MM.1S (cell line): Measurements from ENCODE around the gene FGF14.

Experiments used
- DNase-seq: peaks from one replicate; pipeline ENCODE4 v3.0.0-alpha.2; 2015
- H2AFZ ChIP-seq: fragments of 300-600 bp; sonication (generic); 2 replicates; pipeline ENCODE4 v1.6.0; 2016; ENCODE audit warnings: antibody characterized with exemption, low read length
- H3F3A ChIP-seq: fragments of 300-600 bp; sonication (generic); 2 replicates; pipeline ENCODE4 v1.6.1; 2016; ENCODE audit warnings: mild to moderate bottlenecking, antibody characterized with exemption, low read length, moderate library complexity, mixed read lengths; ENCODE audit not compliant: insufficient read depth
- H3K27ac ChIP-seq: fragments of 300-600 bp; sonication (generic); 2 replicates; pipeline ENCODE4 v1.5.1; 2016; ENCODE audit warnings: mild to moderate bottlenecking, low read length
- H3K27me3 ChIP-seq: fragments of 300-600 bp; sonication (generic); replicated peaks from 2 replicates; pipeline ENCODE4 v1.6.0; 2016; ENCODE audit warnings: low read length; ENCODE audit not compliant: insufficient read depth
- H3K36me3 ChIP-seq: fragments of 300-600 bp; sonication (generic); replicated peaks from 2 replicates; pipeline ENCODE4 v1.6.1; 2016; ENCODE audit warnings: mild to moderate bottlenecking, low read length, mixed read lengths; ENCODE audit not compliant: insufficient read depth
- H3K4me1 ChIP-seq: fragments of 300-600 bp; sonication (generic); 2 replicates; pipeline ENCODE4 v1.6.1; 2016; ENCODE audit warnings: low read length, mixed read lengths
- H3K4me2 ChIP-seq: fragments of 300-600 bp; sonication (generic); 2 replicates; pipeline ENCODE4 v1.6.0; 2016; ENCODE audit warnings: low read depth, low read length
- H3K4me3 ChIP-seq: fragments of 300-600 bp; sonication (generic); 2 replicates; pipeline ENCODE4 v1.5.1; 2016; ENCODE audit warnings: low read length, mixed read lengths
- H3K79me2 ChIP-seq: fragments of 300-600 bp; sonication (generic); 2 replicates; pipeline ENCODE4 v1.6.1; 2016; ENCODE audit warnings: mixed run types, low read length, mixed read lengths
- H3K9ac ChIP-seq: fragments of 300-600 bp; sonication (generic); 2 replicates; pipeline ENCODE4 v1.6.1; 2016; ENCODE audit warnings: low read length, mixed read lengths
- H3K9me2 ChIP-seq: fragments of 300-600 bp; sonication (generic); replicated peaks from 2 replicates; pipeline ENCODE4 v1.6.1; 2016; ENCODE audit warnings: mild to moderate bottlenecking, low read length, mixed read lengths; ENCODE audit not compliant: insufficient read depth
- H3K9me3 ChIP-seq: fragments of 300-600 bp; sonication (generic); replicated peaks from 2 replicates; pipeline ENCODE4 v1.6.1; 2016; ENCODE audit warnings: mild to moderate bottlenecking, low read length, mixed read lengths; ENCODE audit not compliant: insufficient read depth
- H4K20me1 ChIP-seq: fragments of 300-600 bp; sonication (generic); 2 replicates; pipeline ENCODE4 v1.6.1; 2016; ENCODE audit warnings: mild to moderate bottlenecking, low read length, moderate library complexity, mixed read lengths; ENCODE audit not compliant: insufficient read depth
- EZH2 ChIP-seq: fragments of 300-600 bp; sonication (generic); optimal IDR thresholded peaks from 2 replicates; pipeline ENCODE3; 2017; ENCODE audit warnings: low read depth, mild to moderate bottlenecking, antibody characterized with exemption, low read length, mixed read lengths
- EZH2phosphoT487 ChIP-seq: fragments of 300-600 bp; sonication (generic); IDR thresholded peaks from 2 replicates; pipeline ENCODE4 v1.6.1; 2018; ENCODE audit warnings: antibody characterized with exemption, low read length
- TF ChIP-seq, protein P1 (sequence below): fragments of 300-600 bp; sonication (generic); IDR thresholded peaks from 2 replicates; pipeline ENCODE4 v1.5.1; 2016; ENCODE audit warnings: antibody characterized with exemption, low read length, mixed read lengths

The FGF14 gene

GRCh38 chr13:102361113-102361512, 40.7 kb downstream of the FGF14 start:
- Histone ChIP-seq H3K36me3 (no peaks in the 10 kb centered on the region), H2AFZ (no peak overlapping the region), H4K20me1 (no peaks in the 10 kb centered on the region), H3K9ac (no peak overlapping the region), H3K9me2 (no peaks in the 10 kb centered on the region), H3K27ac (no peak overlapping the region), H3K9me3 (no peaks in the 10 kb centered on the region), H3K27me3 (no peaks in the 10 kb centered on the region), H3K4me1 (no peaks in the 10 kb centered on the region), H3K79me2 (no peaks in the 10 kb centered on the region), H3F3A (no peaks in the 10 kb centered on the region), H3K4me3 (no peak overlapping the region), H3K4me2 (no peak overlapping the region)
- TF ChIP-seq EZH2 (no peak), EZH2phosphoT487 (no peak)
- TF ChIP-seq, protein P1, sequence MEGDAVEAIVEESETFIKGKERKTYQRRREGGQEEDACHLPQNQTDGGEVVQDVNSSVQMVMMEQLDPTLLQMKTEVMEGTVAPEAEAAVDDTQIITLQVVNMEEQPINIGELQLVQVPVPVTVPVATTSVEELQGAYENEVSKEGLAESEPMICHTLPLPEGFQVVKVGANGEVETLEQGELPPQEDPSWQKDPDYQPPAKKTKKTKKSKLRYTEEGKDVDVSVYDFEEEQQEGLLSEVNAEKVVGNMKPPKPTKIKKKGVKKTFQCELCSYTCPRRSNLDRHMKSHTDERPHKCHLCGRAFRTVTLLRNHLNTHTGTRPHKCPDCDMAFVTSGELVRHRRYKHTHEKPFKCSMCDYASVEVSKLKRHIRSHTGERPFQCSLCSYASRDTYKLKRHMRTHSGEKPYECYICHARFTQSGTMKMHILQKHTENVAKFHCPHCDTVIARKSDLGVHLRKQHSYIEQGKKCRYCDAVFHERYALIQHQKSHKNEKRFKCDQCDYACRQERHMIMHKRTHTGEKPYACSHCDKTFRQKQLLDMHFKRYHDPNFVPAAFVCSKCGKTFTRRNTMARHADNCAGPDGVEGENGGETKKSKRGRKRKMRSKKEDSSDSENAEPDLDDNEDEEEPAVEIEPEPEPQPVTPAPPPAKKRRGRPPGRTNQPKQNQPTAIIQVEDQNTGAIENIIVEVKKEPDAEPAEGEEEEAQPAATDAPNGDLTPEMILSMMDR = no peak
- no peak for DNase-seq

- no peak for TF ChIP-seq EZH2phosphoT487
- TF ChIP-seq EZH2 = no peak
- no peaks in the 10 kb centered on the region for H3K27me3 ChIP-seq
Observed at GRCh38 chr13:102359264-102359663, 42.6 kb downstream of the FGF14 start.

GRCh38 chr13:102355251-102355650, 46.6 kb downstream of the FGF14 start:
- H3K9ac ChIP-seq = no peak overlapping the region
- no peaks in the 10 kb centered on the region for H3F3A ChIP-seq
- no peaks in the 10 kb centered on the region for H3K4me1 ChIP-seq
- no peak overlapping the region for H3K4me2 ChIP-seq
- no peak for TF ChIP-seq EZH2
- no peak overlapping the region for H2AFZ ChIP-seq
- no peaks in the 10 kb centered on the region for H3K9me2 ChIP-seq
- no peaks in the 10 kb centered on the region for H3K79me2 ChIP-seq
- H4K20me1 ChIP-seq = no peaks in the 10 kb centered on the region
- no peaks in the 10 kb centered on the region for H3K36me3 ChIP-seq
- no peak for DNase-seq
- no peaks in the 10 kb centered on the region for H3K27me3 ChIP-seq
- H3K27ac ChIP-seq = no peak overlapping the region
- H3K4me3 ChIP-seq = no peak overlapping the region
- no peaks in the 10 kb centered on the region for H3K9me3 ChIP-seq

More at GRCh38 chr13:102359264-102359663, 42.6 kb downstream of the FGF14 start:
- H3K4me3 ChIP-seq = no peak overlapping the region
- no peaks in the 10 kb centered on the region for H3K4me1 ChIP-seq
- H3K27ac ChIP-seq = no peak overlapping the region
- H3K36me3 ChIP-seq = no peaks in the 10 kb centered on the region
- DNase-seq = no peak
- H3K4me2 ChIP-seq = no peak overlapping the region
- no peaks in the 10 kb centered on the region for H4K20me1 ChIP-seq
- H3K9me3 ChIP-seq = no peaks in the 10 kb centered on the region
- H3F3A ChIP-seq = no peaks in the 10 kb centered on the region
- H2AFZ ChIP-seq = no peak overlapping the region
- no peaks in the 10 kb centered on the region for H3K79me2 ChIP-seq
- H3K9me2 ChIP-seq = no peaks in the 10 kb centered on the region
- H3K9ac ChIP-seq = no peak overlapping the region

- no peaks in the 10 kb centered on the region for H3F3A ChIP-seq
- no peaks in the 10 kb centered on the region for H3K36me3 ChIP-seq
- no peak overlapping the region for H3K4me2 ChIP-seq
- H3K27ac ChIP-seq = no peak overlapping the region
- no peak overlapping the region for H2AFZ ChIP-seq
- TF ChIP-seq, protein P1 = no peak
- TF ChIP-seq EZH2phosphoT487 (no peak), EZH2 (no peak)
- H3K79me2 ChIP-seq = no peaks in the 10 kb centered on the region
- H3K27me3 ChIP-seq = no peaks in the 10 kb centered on the region
- H3K4me1 ChIP-seq = no peaks in the 10 kb centered on the region
- no peaks in the 10 kb centered on the region for H3K9me3 ChIP-seq
- no peak for DNase-seq
- H3K9me2 ChIP-seq = no peaks in the 10 kb centered on the region
- no peak overlapping the region for H3K4me3 ChIP-seq
- no peaks in the 10 kb centered on the region for H4K20me1 ChIP-seq
- no peak overlapping the region for H3K9ac ChIP-seq
Observed at GRCh38 chr13:102354011-102354410, 47.8 kb downstream of the FGF14 start.
